Renal pelvis (tissue), 4 donors: Measurements from ENCODE around the gene MUC13. TPM values are rescaled to one million over a fixed set of nuclear protein-coding genes. Genes with fewer than 3 reads are reported as not detected.

Experiments
- DNase-seq: peaks from one replicate; pipeline ENCODE4 v3.0.0-alpha.2; 2013
- polyA plus RNA-seq, 3 donors: library from polyadenylated mRNA; unstranded; fragments of 120-200 nt; gene quantifications; one replicate each; pipeline ENCODE4 v1.2.1, GENCODE V29; 2013; ENCODE audit not compliant: insufficient read length in 3 of 3

Gene MUC13
- polyA plus RNA-seq, 3 donors = 0.30 TPM; not detected in 2

- no peak for DNase-seq
Measured at GRCh38 chr3:124878561-124879336, 55.8 kb downstream of the MUC13 start.

GRCh38 chr3:124877674-124878073 lies 56.9 kb downstream of the MUC13 start:
- no peak for DNase-seq

- no peak for DNase-seq
Measured at GRCh38 chr3:124876401-124876878, 58.1 kb downstream of the MUC13 start.

GRCh38 chr3:124873226-124873625 lies 61.3 kb downstream of the MUC13 start:
- no peak for DNase-seq

- no peak for DNase-seq
Measured at GRCh38 chr3:124867511-124867910, 67.0 kb downstream of the MUC13 start.

- DNase-seq = no peak
Measured at GRCh38 chr3:124862006-124862405, 72.5 kb downstream of the MUC13 start.

- DNase-seq = no peak
Measured at GRCh38 chr3:124861041-124861440, 73.5 kb downstream of the MUC13 start.

- DNase-seq = peak; percentile 12
Measured at GRCh38 chr3:124860599-124860998, 74.0 kb downstream of the MUC13 start.

- no peak for DNase-seq
Measured at GRCh38 chr3:124859025-124859424, 75.5 kb downstream of the MUC13 start.

GRCh38 chr3:124858275-124858674 lies 76.3 kb downstream of the MUC13 start:
- no peak for DNase-seq

GRCh38 chr3:124856677-124857076 lies 77.9 kb downstream of the MUC13 start:
- DNase-seq = no peak

Other genes starting within 250 kb of the MUC13 start
- gene UMPS, start 204.3 kb downstream of the MUC13 start, polyA plus RNA-seq = 10 to 100 TPM; 35.6 to 47.3 (median 47.1) TPM
- 100 to 1,000 TPM in 1 of 3 donors, 10 to 100 TPM in 2; 92.3 to 104 (median 99.1) TPM for gene ITGB5, start 47.4 kb downstream of the MUC13 start, polyA plus RNA-seq
- gene HEG1, start 121.2 kb upstream of the MUC13 start, polyA plus RNA-seq = 10 to 100 TPM; 22.3 to 29.7 (median 27.9) TPM